GM12878 (cell line): Measurements from ENCODE around the gene MUC5B. TPM values are rescaled to one million over a fixed set of nuclear protein-coding genes. Genes with fewer than 3 reads are reported as not detected.

Experiments used
- ATAC-seq: fragments of 200-7000 bp; cut with Tn5 transposase; 3 replicates; pipeline ENCODE4 v1.9.1; 2020; ENCODE audit warnings: mild to moderate bottlenecking, moderate library complexity
- BruUV-seq: library from RNA; stranded (reverse); fragments of 400-500 nt; replicated peaks from 2 replicates; lab custom pipeline; 2021; lab: Mats Ljungman, UMichigan
- CTCF ChIA-PET: fragments of 300-600 bp; sonication (Branson Sonifier 250); formaldehyde crosslinking; extraction: SDS; loops from one replicate; lab custom pipeline; 2021; ENCODE audit warnings: inconsistent platforms; lab: Yijun Ruan, JAX
- POLR2A ChIA-PET: fragments of 350-600 bp; formaldehyde crosslinking; extraction: SDS; loops from one replicate; lab custom pipeline; 2021; ENCODE audit warnings: inconsistent platforms; lab: Charles Lee
- RAD21 ChIA-PET: fragments of 300-600 bp; sonication (Branson Sonifier 250); formaldehyde crosslinking; loops from one replicate; lab custom pipeline; 2023; ENCODE audit warnings: antibody characterized with exemption; ENCODE audit not compliant: unreplicated experiment; lab: Charles Lee
- SMC1A ChIA-PET: fragments of 300-600 bp; sonication (Branson Sonifier 250); formaldehyde crosslinking; loops from one replicate; lab custom pipeline; 2023; ENCODE audit not compliant: unreplicated experiment, uncharacterized antibody; lab: Charles Lee
- DNase-seq: peaks from one replicate; pipeline ENCODE4 v3.0.0-alpha.2; 2011; ENCODE audit warnings: low read depth, low spot score
- FAIRE-seq: peaks from 3 replicates; lab custom pipeline; 2011; peaks lifted over from hg19 to GRCh38; lab: Jason Lieb, UNC
- H2AFZ ChIP-seq: 2 replicates; pipeline ENCODE4 v1.6.0; 2011; ENCODE audit warnings: low read depth, low read length, control low read depth; ENCODE audit not compliant: control insufficient read depth
- H3K27ac ChIP-seq: 2 replicates; pipeline ENCODE4 v1.5.1; 2011; ENCODE audit warnings: control low read depth; ENCODE audit not compliant: control insufficient read depth, insufficient read depth
- H3K27me3 ChIP-seq, 2 experiments: replicated peaks in 1 of 2; 2 replicates each; pipeline versions ENCODE4 v1.6.0 to v1.6.1; 2011; ENCODE audit warnings: low read length in 1 of 2; ENCODE audit not compliant: control insufficient read depth in 2 of 2, insufficient read depth in 2 of 2
- H3K36me3 ChIP-seq, 2 experiments: 2 replicates each; pipeline ENCODE4 v1.5.1; 2011; ENCODE audit warnings: low read length in 1 of 2; ENCODE audit not compliant: control insufficient read depth in 2 of 2, insufficient read depth in 2 of 2
- H3K4me1 ChIP-seq: 2 replicates; pipeline ENCODE4 v1.6.1; 2011; ENCODE audit warnings: mild to moderate bottlenecking, low read length, moderate library complexity, mixed read lengths; ENCODE audit not compliant: control insufficient read depth, insufficient read depth
- H3K4me2 ChIP-seq: 2 replicates; pipeline ENCODE4 v1.6.0; 2011; ENCODE audit warnings: control low read depth; ENCODE audit not compliant: control insufficient read depth, insufficient read depth
- H3K4me3 ChIP-seq: fragments of 200-600 bp; sonication (generic); 2 replicates; pipeline ENCODE4 v1.5.1; 2016
- H3K79me2 ChIP-seq: 2 replicates; pipeline ENCODE4 v1.6.0; 2011; ENCODE audit warnings: low read length; ENCODE audit not compliant: control insufficient read depth, insufficient read depth
- H3K9ac ChIP-seq: 2 replicates; pipeline ENCODE4 v1.8.0; 2011; ENCODE audit warnings: low read length, control low read depth, mixed read lengths; ENCODE audit not compliant: control insufficient read depth, insufficient read depth
- H3K9me3 ChIP-seq: replicated peaks from 3 replicates; pipeline ENCODE4 v1.5.1; 2011; ENCODE audit warnings: mild to moderate bottlenecking, low read length; ENCODE audit not compliant: control insufficient read depth, insufficient read depth
- H4K20me1 ChIP-seq: 2 replicates; pipeline ENCODE4 v1.6.0; 2011; ENCODE audit not compliant: control insufficient read depth, insufficient read depth
- BACH1 ChIP-seq: fragments of 450-650 bp; IDR thresholded peaks from 2 replicates; pipeline ENCODE4 v1.6.1; 2017; ENCODE audit warnings: mild to moderate bottlenecking, borderline replicate concordance
- BRCA1 ChIP-seq: IDR thresholded peaks from 2 replicates; pipeline ENCODE4 v1.6.1; 2011; ENCODE audit warnings: low read depth, low read length, improper control_type of control experiment
- CEBPZ ChIP-seq: fragments of 150-350 bp; IDR thresholded peaks from 2 replicates; pipeline ENCODE4 v1.6.1; 2016; ENCODE audit warnings: low read depth, low read length
- IRF3 ChIP-seq: fragments of 450-650 bp; IDR thresholded peaks from 2 replicates; pipeline ENCODE4 v1.6.1; 2014; ENCODE audit warnings: mild to moderate bottlenecking
- IRF5 ChIP-seq: fragments of 450-650 bp; IDR thresholded peaks from 2 replicates; pipeline ENCODE4 v1.6.1; 2017; ENCODE audit warnings: borderline replicate concordance
- PRDM15 ChIP-seq: fragments of 450-650 bp; formaldehyde crosslinking; IDR thresholded peaks from 2 replicates; pipeline ENCODE4 v1.4.0; 2020; ENCODE audit warnings: mild to moderate bottlenecking, moderate library complexity
- STAT1 ChIP-seq: fragments of 450-650 bp; conservative IDR thresholded peaks from 2 replicates; pipeline ENCODE4 v1.6.1; 2014; ENCODE audit warnings: antibody characterized with exemption, mild to moderate bottlenecking
- STAT3 ChIP-seq: IDR thresholded peaks from 2 replicates; pipeline ENCODE4 v1.6.1; 2011; ENCODE audit warnings: low read depth, low read length, improper control_type of control experiment
- ZSCAN29 ChIP-seq: fragments of 450-650 bp; IDR thresholded peaks from 2 replicates; pipeline ENCODE4 v1.6.1; 2017; ENCODE audit warnings: mild to moderate bottlenecking, moderate library complexity
- WGBS: methylation state at CpG from one replicate; pipeline ENCODE4 v1.1.6; 2016; ENCODE audit warnings: low lambda C conversion rate; ENCODE audit not compliant: insufficient replicate concordance, insufficient coverage; ENCODE audit errors: missing lambda C conversion rate; 5-methylcytosine and 5-hydroxymethylcytosine counted together
- in situ Hi-C: fragments of 300-500 bp; cut with MboI; formaldehyde crosslinking; loops from 9 replicates; pipeline ENCODE4 v1.14.3; 2018; ENCODE audit warnings: mixed read lengths
- intact Hi-C: fragments of 100-400 bp; cut with micrococcal nuclease; formaldehyde crosslinking; loops from one replicate; pipeline ENCODE4 v1.14.2; 2022; ENCODE audit not compliant: unreplicated experiment
- polyA plus RNA-seq, 11 experiments: library from polyadenylated mRNA; depleted of rRNA in 4 of 11; unstranded in 6 of 11; stranded (reverse) in 5 of 11; fragments of >200 nt; fragmentation: Nextera tagmentation in 4 of 11; fragmentation: Illumina TruSeq in 1 of 11; extraction: Ambion mirVana in 4 of 11; extraction: Trizol in 1 of 11; gene quantifications; 1 replicate in 1 of 11; 2 replicates in 10 of 11; pipeline versions ENCODE4 v1.2.1 to v1.2.3, GENCODE V29; 2011 to 2016; ENCODE audit warnings: inconsistent platforms in 2 of 11, missing spikeins in 2 of 11, low read depth in 1 of 11
- total RNA-seq, 4 experiments: library from RNA; depleted of rRNA in 3 of 4; stranded (reverse); fragments of >200 nt in 3 of 4; fragmentation: Illumina TruSeq in 1 of 4; extraction: Trizol in 1 of 4; gene quantifications; 2 replicates each; pipeline versions ENCODE4 v1.2.1 to v1.2.3, GENCODE V29; 2013 to 2021

The MUC5B gene
- total and polyA plus RNA-seq, 10 of the 15 experiments (the other 5 are each of a cell fraction or from before 2014, with no cell fraction given), result 1.5 TPM; not detected in 9

GRCh38 chr11:1298695-1299492 is 76.0 kb downstream of the MUC5B start:
- ChIA-PET SMC1A (no interaction called here), CTCF (interaction anchor here (0.7 kb wide), 1 partner anchor 296 kb away, joined by 3 read pairs; no protein-coding TSS in a partner anchor), POLR2A (no interaction called here), RAD21 (no interaction called here)
- in situ Hi-C loops (no loop called here), intact Hi-C loops (no loop called here)
- H4K20me1 ChIP-seq, result no peaks in the 10 kb centered on the region
- peaks cover 0 to 5% of the 10 kb centered on the region in 2 experiments; a peak in 3 of 4 replicates for H3K36me3 ChIP-seq
- no peak overlapping the region for H3K4me3 ChIP-seq
- BruUV-seq, result no TSS peak
- FAIRE-seq, result no peak
- no peaks in the 10 kb centered on the region; the same call in 1 of the 2 replicates for H3K79me2 ChIP-seq
- WGBS, result 94% methylated on average over 32 of the region's 32 CpGs
- no peaks in the 10 kb centered on the region for H3K27me3 ChIP-seq
- H3K9ac ChIP-seq, result no peak overlapping the region
- no peak for ATAC-seq
- no peak overlapping the region for H3K4me2 ChIP-seq
- no peak overlapping the region for H3K27ac ChIP-seq
- H3K9me3 ChIP-seq, result no peaks in the 10 kb centered on the region; the same call in 2 of the 3 replicates
- H2AFZ ChIP-seq, result no peak overlapping the region
- no peaks in the 10 kb centered on the region for H3K4me1 ChIP-seq
- no peak for DNase-seq
- no peak for TF ChIP-seq STAT3
- no peak for TF ChIP-seq CEBPZ
- no peak for TF ChIP-seq IRF5
- TF ChIP-seq STAT1, result no peak
- TF ChIP-seq ZSCAN29, result no peak
- TF ChIP-seq BACH1, result no peak
- TF ChIP-seq PRDM15 (CRISPR knock-in tag), result no peak
- TF ChIP-seq IRF3, result no peak
- TF ChIP-seq BRCA1, result no peak
